Nucleus accumbens (tissue), 56 donors: Measurements from ENCODE around the gene GJA1.
A peak's percentile ranks its signal among the peaks of the same experiment; 100 is the strongest.
"Not testable (repeated sequence)": the region's sequence is repeated elsewhere in the genome, so short reads cannot be mapped to it uniquely, and the experiment has no call there.

Experiments used
- DNase-seq, 56 donors: peaks; one replicate each; lab custom pipeline; 2025; lab: John Stamatoyannopoulos, UW

The GJA1 gene

GRCh38 chr6:121436960-121437850 is 1.8 kb downstream of the GJA1 start:
- DNase-seq, result peak in 5 of 56 donors; percentile 5 to 34 (median 17)

- no peak for DNase-seq
Observed at GRCh38 chr6:121437851-121438651, 2.6 kb downstream of the GJA1 start.

- no peak for DNase-seq
Observed at GRCh38 chr6:121438869-121439268, 3.4 kb downstream of the GJA1 start.

GRCh38 chr6:121439475-121439874 is 4.0 kb downstream of the GJA1 start:
- no peak for DNase-seq

- no peak for DNase-seq
Observed at GRCh38 chr6:121439926-121440325, 4.5 kb downstream of the GJA1 start.

DNA sequence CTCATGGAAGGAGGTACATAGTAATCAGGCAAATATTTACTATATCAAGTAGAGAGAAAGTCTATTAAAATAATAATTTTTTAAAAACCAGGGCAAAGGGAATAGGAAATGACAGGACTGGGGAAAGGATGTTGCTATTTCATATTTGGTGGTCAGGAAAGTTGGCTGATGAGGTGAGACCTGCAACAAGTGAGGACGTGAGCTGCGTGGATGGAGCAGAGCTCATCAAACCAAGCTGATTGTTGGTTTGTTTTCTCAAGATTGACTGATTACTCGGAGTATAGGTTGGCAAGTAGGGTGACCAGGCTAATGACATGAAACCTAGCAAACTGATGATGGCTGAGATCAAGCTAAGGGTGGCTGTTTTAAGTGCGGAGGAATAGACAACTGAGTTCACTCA is 6.0 kb downstream of the GJA1 start:
- DNase-seq, result no peak

- DNase-seq, result peak in 2 of 56 donors; percentile 3 to 14
Observed at GRCh38 chr6:121442576-121442975, 7.1 kb downstream of the GJA1 start.

DNA sequence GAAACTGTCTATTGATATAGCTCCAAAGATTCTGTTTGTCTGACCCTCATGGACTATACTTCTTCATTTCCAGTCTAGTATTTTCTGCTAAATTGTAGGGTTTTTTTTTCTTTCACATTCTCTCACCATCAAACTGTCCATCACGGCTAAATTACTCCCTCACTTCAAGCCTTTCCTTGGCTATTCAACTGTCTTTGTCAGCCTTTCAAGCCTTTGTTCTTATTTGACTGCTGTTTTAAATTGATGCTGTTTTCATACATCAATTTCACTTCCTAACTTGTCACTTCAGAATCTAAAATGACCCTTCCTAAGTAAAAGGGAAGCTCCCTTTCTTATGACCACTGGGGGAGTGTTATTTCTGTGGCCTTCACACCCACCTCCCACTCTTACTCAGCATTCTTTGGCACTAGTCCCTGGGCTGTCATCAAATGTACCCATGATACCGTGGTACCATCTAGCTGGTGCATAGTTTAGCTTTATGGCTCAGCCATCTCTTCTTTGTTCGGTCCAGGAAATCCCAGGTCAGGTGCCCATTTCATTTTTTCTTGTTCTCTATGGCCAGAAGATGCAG is 8.6 kb downstream of the GJA1 start:
- no peak for DNase-seq

- peak in 1 of 56 donors; percentile 7 for DNase-seq
Observed at GRCh38 chr6:121446705-121447104, 11.3 kb downstream of the GJA1 start.

- not testable (repeated sequence) for DNase-seq
Observed at GRCh38 chr6:121447746-121448145, 12.3 kb downstream of the GJA1 start.

DNA sequence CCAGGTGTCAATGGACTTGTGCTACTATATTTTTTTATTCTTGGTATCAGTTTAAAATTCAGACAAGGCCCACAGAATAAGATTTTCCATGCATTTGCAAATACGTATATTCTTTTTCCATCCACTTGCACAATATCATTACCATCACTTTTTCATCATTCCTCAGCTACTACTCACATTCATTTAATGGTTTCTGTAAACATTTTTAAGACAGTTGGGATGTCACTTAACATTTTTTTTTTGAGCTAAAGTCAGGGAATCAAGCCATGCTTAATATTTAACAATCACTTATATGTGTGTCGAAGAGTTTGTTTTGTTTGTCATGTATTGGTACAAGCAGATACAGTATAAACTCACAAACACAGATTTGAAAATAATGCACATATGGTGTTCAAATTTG is 13.1 kb downstream of the GJA1 start:
- not testable (repeated sequence) for DNase-seq

DNA sequence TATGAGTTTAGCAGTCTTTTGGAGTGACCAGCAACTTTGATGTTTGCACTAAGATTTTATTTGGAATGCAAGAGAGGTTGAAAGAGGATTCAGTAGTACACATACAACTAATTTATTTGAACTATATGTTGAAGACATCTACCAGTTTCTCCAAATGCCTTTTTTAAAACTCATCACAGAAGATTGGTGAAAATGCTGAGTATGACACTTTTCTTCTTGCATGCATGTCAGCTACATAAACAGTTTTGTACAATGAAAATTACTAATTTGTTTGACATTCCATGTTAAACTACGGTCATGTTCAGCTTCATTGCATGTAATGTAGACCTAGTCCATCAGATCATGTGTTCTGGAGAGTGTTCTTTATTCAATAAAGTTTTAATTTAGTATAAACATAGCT is 13.9 kb downstream of the GJA1 start:
- no peak for DNase-seq

DNA sequence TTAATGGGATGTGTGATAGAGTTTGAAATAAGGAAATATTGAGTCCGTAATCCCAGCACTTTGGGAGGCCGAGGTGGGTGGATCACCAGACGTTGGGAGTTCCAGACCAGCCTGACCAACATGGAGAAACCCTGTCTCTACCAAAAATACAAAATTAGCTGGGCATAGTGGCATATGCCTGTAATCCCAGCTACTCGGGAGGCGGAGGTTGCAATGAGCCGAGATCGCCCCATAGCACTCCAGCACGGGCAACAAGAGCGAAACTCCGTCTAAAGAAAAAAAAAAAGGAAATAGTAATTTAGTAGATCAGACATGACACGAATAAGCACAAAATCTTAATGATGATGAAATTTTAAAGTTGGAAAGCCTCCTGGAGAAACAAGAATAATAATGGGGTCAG is 14.8 kb downstream of the GJA1 start:
- no peak for DNase-seq

DNA sequence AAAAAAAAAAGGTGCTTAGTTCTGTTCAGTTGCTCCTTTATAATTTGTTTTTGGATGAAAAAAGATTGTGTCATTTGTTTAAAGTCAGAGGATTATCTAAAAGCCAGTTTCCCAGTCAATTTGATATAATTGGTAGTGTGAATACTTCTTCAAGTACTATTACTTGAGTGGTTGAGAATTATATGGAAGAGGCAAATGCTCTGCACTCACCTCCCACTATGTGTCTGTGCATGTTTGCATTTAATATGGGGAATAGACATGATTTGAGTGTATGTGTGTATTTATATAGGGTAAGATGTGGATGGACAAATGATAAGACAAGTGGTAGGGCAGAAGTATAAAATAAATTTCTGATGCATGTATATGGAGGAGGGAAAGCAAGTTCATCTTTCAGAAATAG is 15.8 kb downstream of the GJA1 start:
- DNase-seq, result no peak

- no peak for DNase-seq
Observed at GRCh38 chr6:121453191-121453590, 17.7 kb downstream of the GJA1 start.

DNA sequence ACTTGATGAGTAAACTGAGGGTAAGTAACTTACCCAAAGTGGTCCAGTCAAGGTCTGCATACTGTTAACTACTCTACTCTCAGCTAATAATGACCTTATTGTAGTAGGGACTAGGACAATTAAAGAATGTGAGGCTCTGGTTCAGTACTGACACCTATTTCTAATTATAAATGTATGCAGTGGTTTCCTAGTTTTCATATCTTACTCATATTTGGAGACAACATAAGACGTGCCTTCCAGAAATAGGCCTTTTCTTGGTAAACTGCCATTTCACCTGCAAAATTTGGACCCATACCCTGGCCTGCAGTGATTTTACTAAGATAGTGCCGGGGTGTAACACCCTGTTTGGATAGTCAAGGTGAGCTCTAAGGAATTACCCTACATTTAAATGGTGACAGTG is 24.7 kb downstream of the GJA1 start:
- no peak for DNase-seq

DNA sequence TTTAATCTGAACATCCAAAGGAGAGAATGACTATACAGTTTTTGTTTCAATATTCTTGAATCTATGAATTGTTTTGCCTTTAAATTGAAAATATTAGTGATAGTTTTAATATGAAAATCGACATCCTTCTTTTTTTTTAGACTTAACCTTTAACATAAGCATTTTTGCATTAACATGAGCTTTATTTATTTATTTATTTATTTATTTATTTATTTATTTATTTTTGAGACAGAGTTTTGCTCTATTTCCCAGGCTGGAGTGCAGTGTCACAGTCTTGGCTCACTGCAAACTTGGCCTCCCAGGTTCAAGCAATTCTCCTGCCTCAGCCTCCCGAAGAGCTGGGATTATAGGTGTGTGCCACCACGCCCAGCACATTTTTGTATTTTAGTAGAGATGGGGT is 27.6 kb downstream of the GJA1 start:
- DNase-seq, result no peak

DNA sequence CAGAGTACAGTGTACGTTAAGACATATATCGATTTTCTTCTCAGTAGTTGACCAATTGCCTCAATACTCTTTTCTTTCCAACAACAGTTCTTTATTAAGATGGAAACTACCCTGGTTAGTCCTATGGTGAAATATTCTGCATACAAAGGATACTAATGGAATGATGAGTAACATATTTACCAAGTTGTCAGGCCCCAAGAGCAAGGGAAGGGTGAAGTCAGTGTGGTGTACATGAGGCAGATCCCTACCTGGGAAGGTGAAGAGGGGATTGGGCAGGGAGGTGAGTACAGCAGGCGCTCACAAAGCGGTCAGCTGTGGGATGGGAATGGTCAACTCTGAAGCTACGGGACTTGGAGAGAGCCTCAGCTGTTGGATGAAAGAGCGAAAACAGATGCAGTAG is 29.7 kb downstream of the GJA1 start:
- DNase-seq, result no peak

- no peak for DNase-seq
Observed at GRCh38 chr6:121479486-121480098, 44.1 kb downstream of the GJA1 start.

GRCh38 chr6:121480099-121480713 is 44.8 kb downstream of the GJA1 start:
- DNase-seq, result no peak
